ENCODE results near the gene HCFC2.

Gene HCFC2

DNA sequence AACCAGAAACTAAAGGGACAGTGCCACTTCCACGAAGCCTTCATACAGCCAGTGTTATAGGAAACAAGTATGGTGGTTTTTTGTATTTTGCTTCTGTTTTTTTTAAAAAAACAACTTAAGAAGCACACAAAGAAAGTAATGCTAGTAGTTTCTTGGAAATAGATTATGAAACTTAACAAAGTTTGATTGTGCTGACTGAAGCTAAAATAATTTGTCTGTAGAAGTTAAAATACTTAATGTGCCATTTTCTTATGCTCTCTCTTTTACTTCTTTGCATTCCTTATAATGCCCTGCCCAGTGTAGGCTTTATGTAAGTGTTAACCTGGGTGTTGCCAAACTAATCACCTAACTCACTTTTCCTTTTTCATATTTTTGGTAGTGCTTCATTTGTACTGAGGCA is 16.4 kb downstream of the HCFC2 start:
- TF ChIP-seq SIN3A (IDR thresholded peaks at IDR 0.05; ENCODE audit: borderline replicate concordance, insufficient read depth, low read length) (no peak), POLR2AphosphoS5 (IDR thresholded peaks at IDR 0.05; ENCODE audit: low read depth, low read length) (no peak), TAF1 (IDR thresholded peaks at IDR 0.05; ENCODE audit: borderline replicate concordance, insufficient read depth, low read length) (no peak), FOXP2 (optimal IDR thresholded peaks at IDR 0.05; ENCODE audit: borderline replicate concordance, extremely low read depth, extremely low read length, insufficient read depth) (no peak), REST (IDR thresholded peaks at IDR 0.05; ENCODE audit: insufficient read depth in 1 of 2, low read depth in 2 of 2, low read length in 2 of 2) (no peak)

GRCh38 chr12:104083769-104084475 is 19.6 kb downstream of the HCFC2 start:
- no peak for TF ChIP-seq REST (IDR thresholded peaks at IDR 0.05; ENCODE audit: insufficient read depth in 1 of 2, low read depth in 2 of 2, low read length in 2 of 2)
- no peak for TF ChIP-seq TAF1 (IDR thresholded peaks at IDR 0.05; ENCODE audit: borderline replicate concordance, insufficient read depth, low read length)
- no peak for TF ChIP-seq POLR2AphosphoS5 (IDR thresholded peaks at IDR 0.05; ENCODE audit: low read depth, low read length)
- no peak for TF ChIP-seq FOXP2 (optimal IDR thresholded peaks at IDR 0.05; ENCODE audit: borderline replicate concordance, extremely low read depth, extremely low read length, insufficient read depth)
- TF ChIP-seq SIN3A (IDR thresholded peaks at IDR 0.05; ENCODE audit: borderline replicate concordance, insufficient read depth, low read length): no peak

DNA sequence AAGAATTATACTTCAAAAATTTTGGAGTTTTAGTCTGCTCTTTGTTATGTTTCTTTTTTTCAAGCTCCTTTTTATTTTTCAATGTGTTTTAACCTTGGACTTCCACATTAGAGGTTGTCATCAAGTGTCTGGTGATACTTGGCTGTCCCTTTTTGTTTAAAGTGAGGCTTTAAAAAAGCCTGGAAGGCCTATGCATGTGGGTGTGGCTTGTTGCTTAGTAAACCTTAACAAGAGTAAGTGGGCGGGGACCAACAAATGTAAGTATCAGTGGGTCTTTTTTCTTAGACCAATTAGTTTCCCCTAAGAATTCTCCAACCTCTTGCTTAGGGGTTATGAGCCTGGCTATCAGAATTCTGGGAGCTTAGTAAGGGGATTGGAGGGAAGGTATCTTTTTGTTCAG is 26.4 kb downstream of the HCFC2 start:
- TF ChIP-seq SIN3A (IDR thresholded peaks at IDR 0.05; ENCODE audit: borderline replicate concordance, insufficient read depth, low read length) (no peak), TAF1 (IDR thresholded peaks at IDR 0.05; ENCODE audit: borderline replicate concordance, insufficient read depth, low read length) (no peak), FOXP2 (optimal IDR thresholded peaks at IDR 0.05; ENCODE audit: borderline replicate concordance, extremely low read depth, extremely low read length, insufficient read depth) (no peak), POLR2AphosphoS5 (IDR thresholded peaks at IDR 0.05; ENCODE audit: low read depth, low read length) (no peak), REST (IDR thresholded peaks at IDR 0.05; ENCODE audit: insufficient read depth in 1 of 2, low read depth in 2 of 2, low read length in 2 of 2) (no peak)

GRCh38 chr12:104091136-104091535 is 26.8 kb downstream of the HCFC2 start:
- no peak for TF ChIP-seq TAF1 (IDR thresholded peaks at IDR 0.05; ENCODE audit: borderline replicate concordance, insufficient read depth, low read length)

DNA sequence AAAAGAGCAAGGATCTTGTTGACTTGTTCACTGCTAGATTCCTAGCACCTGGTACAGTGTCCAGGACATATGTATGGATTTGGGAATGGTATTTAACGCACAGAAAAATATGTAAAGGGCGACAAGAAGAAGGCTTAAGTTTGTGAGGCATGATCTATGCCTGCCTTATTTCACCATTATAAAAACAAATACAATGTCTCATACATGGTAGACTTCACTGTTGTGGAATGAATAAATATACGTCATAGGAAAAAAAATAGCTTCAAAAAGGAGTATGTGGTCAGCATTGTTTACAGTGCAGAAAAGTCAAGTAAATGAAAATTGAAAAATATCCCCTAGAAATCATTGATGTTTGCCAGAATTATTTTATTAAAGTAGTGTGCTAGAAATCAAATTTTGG is 30.0 kb downstream of the HCFC2 start:
- TF ChIP-seq SIN3A (IDR thresholded peaks at IDR 0.05; ENCODE audit: borderline replicate concordance, insufficient read depth, low read length) (no peak), POLR2AphosphoS5 (IDR thresholded peaks at IDR 0.05; ENCODE audit: low read depth, low read length) (no peak)

GRCh38 chr12:104095289-104095688 is 31.0 kb downstream of the HCFC2 start:
- TF ChIP-seq TAF1 (IDR thresholded peaks at IDR 0.05; ENCODE audit: borderline replicate concordance, insufficient read depth, low read length) (no peak), POLR2AphosphoS5 (IDR thresholded peaks at IDR 0.05; ENCODE audit: low read depth, low read length) (no peak), REST (IDR thresholded peaks at IDR 0.05; ENCODE audit: insufficient read depth in 1 of 2, low read depth in 2 of 2, low read length in 2 of 2) (no peak), SIN3A (IDR thresholded peaks at IDR 0.05; ENCODE audit: borderline replicate concordance, insufficient read depth, low read length) (no peak), FOXP2 (optimal IDR thresholded peaks at IDR 0.05; ENCODE audit: borderline replicate concordance, extremely low read depth, extremely low read length, insufficient read depth) (no peak)

Data from PFSK-1 (cell line).